ENCODE results near the gene SLC10A3. TPM values are rescaled to one million over a fixed set of nuclear protein-coding genes. Genes with fewer than 3 reads are reported as not detected.

SLC10A3 gene
- total and polyA plus RNA-seq, 2 donors (not counting 1 experiment from before 2014, with no cell fraction given) = 17.9 to 36.9 TPM

DNA sequence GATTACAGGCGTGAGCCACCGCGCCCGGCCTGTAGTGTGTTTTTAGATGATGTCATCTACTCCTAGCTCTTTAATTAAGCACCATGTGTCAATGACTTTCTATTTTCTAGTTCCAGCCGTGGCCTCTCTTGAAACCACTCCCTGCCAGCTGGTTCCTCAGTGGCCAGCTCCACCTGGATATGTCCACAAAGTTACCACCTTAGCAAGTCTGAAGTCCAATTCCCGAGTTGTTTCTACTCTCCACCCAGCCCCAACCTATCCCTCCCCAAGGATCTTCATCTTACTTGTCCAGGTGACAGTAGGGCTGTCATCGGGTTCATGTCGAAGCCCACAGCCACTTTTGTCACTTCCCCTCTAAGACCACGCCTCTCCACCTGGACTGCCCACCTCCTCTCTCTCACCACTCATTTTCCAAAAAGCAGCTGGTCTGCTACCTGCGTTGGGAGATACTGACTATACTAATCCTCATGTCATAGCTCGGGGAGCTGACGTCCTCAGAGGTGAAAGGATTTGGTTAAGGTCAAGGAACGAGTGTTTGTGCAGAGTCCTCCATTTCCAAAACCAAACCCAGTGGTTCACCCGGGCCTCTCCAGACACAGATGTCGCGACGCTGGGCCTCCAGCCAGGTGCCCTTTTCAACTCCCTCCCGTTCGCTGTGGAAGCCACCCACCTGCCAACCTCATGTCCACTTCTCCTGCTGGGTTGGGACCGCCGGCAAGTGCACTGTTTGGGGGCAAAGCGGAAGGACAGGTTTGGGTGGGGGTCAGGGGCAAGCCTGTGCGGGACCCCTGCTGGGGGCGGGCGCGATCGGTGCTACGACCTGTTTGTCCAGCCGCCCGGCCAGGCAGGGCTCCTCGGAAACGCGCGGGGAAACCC, 24.9 kb upstream of the SLC10A3 start:
- no peaks in the 10 kb centered on the region for H3K27me3 ChIP-seq (replicated peaks in 1 of 4; ENCODE audit: control extremely low read depth in 1 of 4, control insufficient read depth in 3 of 4, insufficient read depth in 4 of 4, low read length in 3 of 4)
- no peak for TF ChIP-seq EZH2 (IDR thresholded peaks at IDR 0.05; ENCODE audit: borderline replicate concordance, insufficient read depth, low read depth, low read length, poor library complexity, severe bottlenecking)
- TF ChIP-seq, protein P1, sequence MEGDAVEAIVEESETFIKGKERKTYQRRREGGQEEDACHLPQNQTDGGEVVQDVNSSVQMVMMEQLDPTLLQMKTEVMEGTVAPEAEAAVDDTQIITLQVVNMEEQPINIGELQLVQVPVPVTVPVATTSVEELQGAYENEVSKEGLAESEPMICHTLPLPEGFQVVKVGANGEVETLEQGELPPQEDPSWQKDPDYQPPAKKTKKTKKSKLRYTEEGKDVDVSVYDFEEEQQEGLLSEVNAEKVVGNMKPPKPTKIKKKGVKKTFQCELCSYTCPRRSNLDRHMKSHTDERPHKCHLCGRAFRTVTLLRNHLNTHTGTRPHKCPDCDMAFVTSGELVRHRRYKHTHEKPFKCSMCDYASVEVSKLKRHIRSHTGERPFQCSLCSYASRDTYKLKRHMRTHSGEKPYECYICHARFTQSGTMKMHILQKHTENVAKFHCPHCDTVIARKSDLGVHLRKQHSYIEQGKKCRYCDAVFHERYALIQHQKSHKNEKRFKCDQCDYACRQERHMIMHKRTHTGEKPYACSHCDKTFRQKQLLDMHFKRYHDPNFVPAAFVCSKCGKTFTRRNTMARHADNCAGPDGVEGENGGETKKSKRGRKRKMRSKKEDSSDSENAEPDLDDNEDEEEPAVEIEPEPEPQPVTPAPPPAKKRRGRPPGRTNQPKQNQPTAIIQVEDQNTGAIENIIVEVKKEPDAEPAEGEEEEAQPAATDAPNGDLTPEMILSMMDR (IDR thresholded peaks at IDR 0.05) = no peak
- POLR2A ChIA-PET = interaction anchor here (0.5 to 2.5 kb wide), 5 partner anchors 12 to 117 kb away, joined by 3 to 13 read pairs (median 7); partner anchors contain the start of genes RPL10 and SLC10A3
- DNase-seq (peak; percentile 59), ATAC-seq (ENCODE audit: low read depth) (no peak)
- Mint-ChIP-seq H3K4me1 (peaks cover 20% of the 10 kb centered on the region), H3K9me3 (ENCODE audit: insufficient read depth) (no peaks in the 10 kb centered on the region), H3K27ac (peak overlapping the region; percentile 87), H3K4me3 (peak overlapping the region; percentile 83), H3K27me3 (no peaks in the 10 kb centered on the region)
- H3K9ac ChIP-seq (ENCODE audit: low read length) = peak overlapping the region; percentile 68
- no peaks in the 10 kb centered on the region for H4K20me1 ChIP-seq (ENCODE audit: control insufficient read depth, insufficient read depth, low read length, poor library complexity, severe bottlenecking)
- H3K4me1 ChIP-seq (ENCODE audit: control insufficient read depth in 2 of 2, insufficient read depth in 2 of 2, low read length in 2 of 2) = peaks cover 4 to 23% of the 10 kb centered on the region in 2 donors
- WGBS (ENCODE audit: insufficient coverage) = 5% methylated on average over 16 of the region's 34 CpGs
- peak overlapping the region; percentile 70 to 73 for H3K27ac ChIP-seq (ENCODE audit: low read length in 2 of 2)
- peak overlapping the region; percentile 68 for H2AFZ ChIP-seq (ENCODE audit: insufficient read depth, low read depth, low read length, poor library complexity, severe bottlenecking)
- intact Hi-C loops (cut with micrococcal nuclease) = loop anchor here (5.0 kb wide), 3 partner anchors 58 to 143 kb away; partner anchors contain the start of genes FLNA, PLXNA3 and RPL10
- H3K4me2 ChIP-seq (replicated peaks; ENCODE audit: low read depth, low read length, poor library complexity, severe bottlenecking) = peak overlapping the region; percentile 80
- peak overlapping the region; percentile 36 to 75 (median 67) for H3K4me3 ChIP-seq (ENCODE audit: control extremely low read depth in 1 of 5, extremely low read depth in 1 of 5, insufficient read depth in 1 of 5, low read depth in 2 of 5, low read length in 4 of 5)
- no peaks in the 10 kb centered on the region for H3K9me3 ChIP-seq (ENCODE audit: control extremely low read depth in 1 of 3, control insufficient read depth in 2 of 3, insufficient read depth in 1 of 3, low read length in 2 of 3)
- CTCF ChIA-PET = interaction anchor here (1.7 kb wide), 1 partner anchor 12 kb away, joined by 5 read pairs; no protein-coding TSS in a partner anchor
- peaks cover 0 to 2% of the 10 kb centered on the region in 2 experiments for H3K36me3 ChIP-seq (replicated peaks in 1 of 2; ENCODE audit: control extremely low read depth in 1 of 2, control insufficient read depth in 1 of 2, extremely low read depth in 1 of 2, insufficient read depth in 2 of 2, low read length in 1 of 2)
- H3K79me2 ChIP-seq (ENCODE audit: control insufficient read depth, insufficient read depth, low read length) = peaks cover 6% of the 10 kb centered on the region

Measured in B cell (primary cell).